ENCODE data around the gene ZNF536.

The ZNF536 gene

DNA sequence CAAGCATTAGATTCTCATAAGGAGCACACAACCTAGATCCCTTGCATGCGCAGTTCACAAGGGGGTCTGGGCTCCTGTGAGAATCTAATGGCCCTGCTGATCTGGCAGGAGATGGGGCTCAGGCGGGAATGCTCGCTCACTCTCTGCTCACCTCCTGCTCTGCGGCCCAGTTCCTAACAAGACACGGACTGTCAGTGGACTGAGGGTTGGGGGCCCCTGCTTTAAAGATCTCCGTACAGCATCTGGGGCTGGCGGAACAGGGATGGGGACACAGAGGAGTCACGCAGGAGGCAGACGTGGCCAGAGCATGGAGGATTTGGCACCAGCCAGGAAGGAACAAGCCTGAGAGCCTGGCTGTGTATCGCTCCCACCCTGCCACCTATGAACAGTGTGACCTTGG lies 37.3 kb upstream of the ZNF536 start:
- ChIA-PET POLR2A (ENCODE audit: low non-redundant PET) (no interaction called here), CTCF (no interaction called here)
- no peak for DNase-seq (ENCODE audit: low spot score)
- TF ChIP-seq, protein P1, sequence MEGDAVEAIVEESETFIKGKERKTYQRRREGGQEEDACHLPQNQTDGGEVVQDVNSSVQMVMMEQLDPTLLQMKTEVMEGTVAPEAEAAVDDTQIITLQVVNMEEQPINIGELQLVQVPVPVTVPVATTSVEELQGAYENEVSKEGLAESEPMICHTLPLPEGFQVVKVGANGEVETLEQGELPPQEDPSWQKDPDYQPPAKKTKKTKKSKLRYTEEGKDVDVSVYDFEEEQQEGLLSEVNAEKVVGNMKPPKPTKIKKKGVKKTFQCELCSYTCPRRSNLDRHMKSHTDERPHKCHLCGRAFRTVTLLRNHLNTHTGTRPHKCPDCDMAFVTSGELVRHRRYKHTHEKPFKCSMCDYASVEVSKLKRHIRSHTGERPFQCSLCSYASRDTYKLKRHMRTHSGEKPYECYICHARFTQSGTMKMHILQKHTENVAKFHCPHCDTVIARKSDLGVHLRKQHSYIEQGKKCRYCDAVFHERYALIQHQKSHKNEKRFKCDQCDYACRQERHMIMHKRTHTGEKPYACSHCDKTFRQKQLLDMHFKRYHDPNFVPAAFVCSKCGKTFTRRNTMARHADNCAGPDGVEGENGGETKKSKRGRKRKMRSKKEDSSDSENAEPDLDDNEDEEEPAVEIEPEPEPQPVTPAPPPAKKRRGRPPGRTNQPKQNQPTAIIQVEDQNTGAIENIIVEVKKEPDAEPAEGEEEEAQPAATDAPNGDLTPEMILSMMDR (conservative IDR thresholded peaks at IDR 0.05; ENCODE audit: low read depth), result no peak
- H3K27ac ChIP-seq, result no peak overlapping the region

DNA sequence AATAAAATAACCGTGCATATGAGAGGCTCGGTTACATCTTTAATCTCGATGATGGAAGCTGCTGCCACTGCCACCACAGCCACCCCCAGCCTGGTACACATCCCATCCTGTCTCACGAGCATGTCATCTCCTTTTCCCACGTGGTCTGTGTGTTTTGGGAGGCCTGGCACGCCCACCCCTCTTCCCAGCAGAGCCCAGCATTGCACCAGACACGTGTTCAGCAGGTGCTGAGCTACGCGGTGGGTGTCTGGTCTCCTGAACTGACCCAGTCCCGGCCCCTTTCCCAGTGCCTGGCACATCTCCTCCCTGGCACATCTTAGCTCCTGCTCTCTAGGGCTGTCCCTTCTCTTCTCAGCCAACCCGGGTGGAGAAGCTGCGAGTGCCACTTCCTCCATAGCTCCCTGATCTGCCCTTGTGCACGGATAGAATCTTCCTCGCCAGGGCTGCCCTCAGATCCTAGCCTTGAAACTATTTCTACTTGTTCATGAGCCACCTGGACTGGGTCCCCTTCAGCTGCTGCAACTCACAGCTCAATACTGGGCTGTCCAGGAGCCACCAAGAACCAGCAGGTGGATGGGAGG lies 36.8 kb upstream of the ZNF536 start:
- ChIA-PET CTCF (no interaction called here), POLR2A (ENCODE audit: low non-redundant PET) (no interaction called here)
- H3K27ac ChIP-seq, result no peak overlapping the region
- DNase-seq (ENCODE audit: low spot score), result no peak
- TF ChIP-seq, protein P1 (conservative IDR thresholded peaks at IDR 0.05; ENCODE audit: low read depth), result no peak

DNA sequence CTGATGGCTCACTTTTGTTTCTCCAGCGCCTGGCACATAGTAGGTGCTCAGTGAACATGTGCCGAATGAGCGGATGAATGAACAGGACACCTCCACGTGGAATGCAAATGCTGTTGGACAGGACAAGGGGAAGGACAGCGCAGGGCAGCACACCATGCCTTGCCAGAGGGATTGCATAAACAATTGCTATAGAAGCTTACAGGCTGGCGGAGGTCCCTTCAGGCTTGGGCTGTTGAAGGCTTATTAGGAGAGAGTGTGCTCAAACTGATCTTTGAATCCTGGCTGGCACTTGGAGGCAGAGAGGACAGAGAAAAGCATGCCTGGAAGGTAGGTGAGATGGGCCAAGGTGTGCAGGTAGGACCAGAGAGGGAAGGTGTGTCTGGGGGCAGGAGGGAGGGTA lies 35.9 kb upstream of the ZNF536 start:
- TF ChIP-seq, protein P1 (conservative IDR thresholded peaks at IDR 0.05; ENCODE audit: low read depth), result no peak
- ChIA-PET POLR2A (ENCODE audit: low non-redundant PET) (no interaction called here), CTCF (no interaction called here)
- DNase-seq (ENCODE audit: low spot score), result no peak
- no peak overlapping the region for H3K27ac ChIP-seq

DNA sequence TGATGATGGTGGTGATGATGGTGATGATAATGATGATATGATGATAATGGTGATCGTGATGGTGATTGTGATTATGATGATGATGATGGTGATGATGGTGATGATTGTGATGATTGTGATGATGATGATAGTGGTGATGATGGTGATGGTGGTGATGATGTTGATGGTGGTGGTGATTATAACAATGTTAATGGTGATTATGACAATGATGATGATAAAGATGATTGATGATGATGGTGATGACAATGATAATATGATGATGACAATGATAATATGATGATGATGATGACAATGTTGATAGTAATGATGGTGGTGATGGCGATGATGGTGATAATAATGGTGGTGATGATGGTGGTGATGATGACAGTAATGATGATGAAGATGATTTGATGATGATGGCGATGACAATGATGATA lies 34.1 kb upstream of the ZNF536 start:
- no peak overlapping the region for H3K27ac ChIP-seq
- DNase-seq (ENCODE audit: low spot score), result no peak
- POLR2A ChIA-PET (ENCODE audit: low non-redundant PET), result no interaction called here
- CTCF ChIA-PET, result no interaction called here
- TF ChIP-seq, protein P1 (conservative IDR thresholded peaks at IDR 0.05; ENCODE audit: low read depth), result no peak

DNA sequence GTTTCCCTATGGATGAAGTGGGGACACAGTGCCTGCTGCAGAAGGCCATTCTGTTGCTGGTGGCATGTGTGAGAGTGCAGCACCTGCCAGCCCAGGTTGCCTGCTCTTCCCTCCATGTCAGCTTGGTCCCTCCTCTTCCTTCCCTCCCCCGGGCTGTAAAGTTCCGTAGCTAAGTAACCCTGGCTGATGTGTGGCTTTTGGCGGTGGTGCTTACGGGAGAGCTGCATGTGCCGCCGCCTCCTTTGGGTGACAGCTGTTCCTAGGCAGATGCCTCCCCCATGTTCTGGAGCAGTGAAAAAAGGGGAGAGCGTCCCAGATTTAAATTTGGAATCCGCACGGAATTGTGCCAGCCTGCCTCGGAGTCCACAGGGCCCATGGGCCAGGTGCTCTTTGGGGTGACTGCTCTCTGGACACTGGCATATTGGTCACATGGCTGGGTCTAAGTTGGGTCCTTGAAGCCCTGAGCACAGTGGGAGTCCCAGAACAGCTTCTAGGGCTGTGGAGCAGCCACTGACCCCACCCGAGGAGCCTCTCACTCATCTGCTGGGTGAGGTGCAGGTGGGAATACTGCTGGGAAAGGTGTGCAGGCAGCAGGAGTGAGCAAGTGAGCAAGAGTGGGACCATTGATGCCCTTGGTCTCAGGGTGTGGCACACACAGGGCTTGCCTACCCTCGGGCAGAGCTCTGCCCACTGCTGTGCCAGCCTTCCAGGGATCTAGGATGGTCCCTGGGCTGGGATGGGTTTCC lies 33.1 kb upstream of the ZNF536 start:
- CTCF ChIA-PET, result interaction anchor here (0.7 kb wide), 1 partner anchor 1418 kb away, joined by 3 read pairs; no protein-coding TSS in a partner anchor
- POLR2A ChIA-PET (ENCODE audit: low non-redundant PET), result no interaction called here
- no peak for DNase-seq (ENCODE audit: low spot score)
- no peak overlapping the region for H3K27ac ChIP-seq
- TF ChIP-seq, protein P1 (conservative IDR thresholded peaks at IDR 0.05; ENCODE audit: low read depth), result no peak

DNA sequence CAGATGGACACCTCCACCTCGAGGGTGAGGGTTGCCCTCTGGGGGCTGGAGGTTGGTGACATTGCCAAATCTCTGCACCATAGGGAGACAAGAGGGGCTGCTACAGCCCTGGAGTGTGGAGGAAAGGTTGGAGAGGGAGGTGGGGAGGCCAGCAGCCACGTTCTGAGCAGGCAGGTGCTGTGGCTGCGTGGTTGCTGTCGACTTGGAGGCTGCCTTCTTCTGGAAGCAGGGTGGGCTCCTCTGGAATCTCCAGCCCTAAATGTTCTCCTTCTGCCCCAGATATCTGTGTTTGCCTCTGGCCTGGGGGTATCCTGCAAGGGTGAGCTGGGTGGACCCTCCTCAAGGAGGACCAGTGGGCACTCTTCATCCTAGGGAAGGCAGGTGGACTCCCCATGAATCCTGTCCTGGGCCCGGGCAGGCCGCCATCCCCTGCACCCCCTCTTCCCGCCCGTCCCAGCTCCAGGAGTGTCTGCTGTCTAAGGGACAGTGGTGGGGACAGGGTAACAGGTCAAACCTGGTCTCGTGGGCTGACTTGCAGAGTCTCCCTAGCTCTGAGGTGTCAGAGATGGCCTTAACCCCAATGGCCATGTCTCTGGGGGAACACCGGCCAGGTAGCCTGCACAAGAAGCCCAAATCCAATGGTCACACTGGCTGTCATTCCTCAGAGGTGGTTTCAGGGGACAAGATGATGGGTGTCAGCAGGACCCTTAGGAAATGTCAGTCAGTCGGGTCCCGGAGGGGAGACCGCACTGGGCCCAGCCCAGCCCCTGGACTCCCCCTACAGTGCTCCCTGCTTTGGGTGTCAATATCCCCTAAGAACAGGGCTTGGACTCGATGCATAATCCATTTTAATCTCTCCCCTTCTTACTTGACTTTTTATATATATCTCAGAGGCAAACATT lies 32.3 kb upstream of the ZNF536 start:
- CTCF ChIA-PET, result no interaction called here
- H3K27ac ChIP-seq, result no peak overlapping the region
- TF ChIP-seq, protein P1 (conservative IDR thresholded peaks at IDR 0.05; ENCODE audit: low read depth), result no peak
- POLR2A ChIA-PET (ENCODE audit: low non-redundant PET), result no interaction called here
- no peak for DNase-seq (ENCODE audit: low spot score)

All from RWPE1 (cell line).